ENCODE measurements around the gene CHRNA4. TPM values are rescaled to one million over a fixed set of nuclear protein-coding genes. Genes with fewer than 3 reads are reported as not detected.

Gene CHRNA4
- polyA plus RNA-seq, 1 donor from 2014 or later = not detected

DNA sequence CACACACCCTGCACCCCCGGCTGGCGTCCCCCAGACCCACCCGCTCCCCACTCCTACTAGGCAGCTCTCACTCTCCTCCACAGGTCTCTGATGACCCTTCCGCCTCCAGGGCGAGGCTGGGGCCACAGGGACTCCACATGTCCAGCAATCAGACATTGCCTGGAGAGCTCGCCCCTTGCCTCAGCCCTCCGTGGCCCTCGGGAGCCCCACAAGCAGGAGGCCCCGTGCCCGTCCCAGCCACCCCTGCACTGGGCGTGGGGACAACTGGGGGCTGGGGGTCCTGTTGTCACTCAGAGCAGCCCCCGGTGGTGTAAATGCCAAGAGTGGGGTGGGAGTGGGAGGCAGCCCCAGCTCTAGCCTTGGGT lies 66.6 kb downstream of the CHRNA4 start:
- Mint-ChIP-seq H3K9me3 (peaks cover 0 to 4% (median 0%) of the 10 kb centered on the region in 3 donors), H3K4me3 (peak overlapping the region in 1 of 4 donors; percentile 74), H3K36me3 (no peaks in the 10 kb centered on the region), H3K4me1 (peaks cover 0 to 3% (median 1%) of the 10 kb centered on the region in 3 donors), H3K27ac (no peak overlapping the region), H3K27me3 (peaks cover 6% of the 10 kb centered on the region)

DNA sequence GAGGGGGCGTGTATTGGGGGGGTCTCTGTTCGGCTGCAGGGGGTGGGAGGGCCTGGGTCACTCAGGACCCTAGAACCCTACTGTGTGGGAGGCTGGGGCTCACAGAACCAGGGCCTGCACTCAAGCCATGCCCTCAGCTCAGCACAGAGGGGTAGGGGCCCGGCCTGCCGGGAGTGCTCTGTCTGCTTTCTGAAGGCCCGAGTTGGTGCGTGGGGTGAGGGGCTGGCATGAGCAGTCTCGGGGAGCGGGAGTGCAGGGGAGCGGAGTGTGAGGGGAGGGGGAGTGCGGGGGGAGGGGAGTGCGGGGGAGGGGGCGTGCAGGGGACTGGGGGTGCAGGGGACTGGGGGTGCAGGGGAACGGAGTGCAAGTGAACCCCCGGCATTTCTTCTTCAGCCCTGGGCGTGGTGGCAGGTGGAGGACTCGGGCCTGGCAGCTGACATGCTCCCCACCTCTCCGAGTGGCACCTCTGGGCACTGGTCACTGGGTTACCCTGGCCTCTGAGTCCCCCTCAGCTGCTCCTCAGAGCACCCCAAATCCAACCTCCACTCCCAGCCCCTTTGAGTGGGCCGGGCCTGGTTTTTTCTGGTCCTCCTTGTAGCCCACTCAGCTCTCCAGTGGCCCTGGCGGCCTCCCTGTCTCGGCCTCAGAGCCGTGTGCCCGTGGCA lies 67.1 kb downstream of the CHRNA4 start:
- Mint-ChIP-seq H3K4me3 (peak overlapping the region in 1 of 4 donors; percentile 74), H3K4me1 (peaks cover 0 to 3% (median 1%) of the 10 kb centered on the region in 3 donors), H3K27me3 (peaks cover 6% of the 10 kb centered on the region), H3K9me3 (peaks cover 0 to 3% (median 0%) of the 10 kb centered on the region in 3 donors), H3K36me3 (no peaks in the 10 kb centered on the region), H3K27ac (no peak overlapping the region)

DNA sequence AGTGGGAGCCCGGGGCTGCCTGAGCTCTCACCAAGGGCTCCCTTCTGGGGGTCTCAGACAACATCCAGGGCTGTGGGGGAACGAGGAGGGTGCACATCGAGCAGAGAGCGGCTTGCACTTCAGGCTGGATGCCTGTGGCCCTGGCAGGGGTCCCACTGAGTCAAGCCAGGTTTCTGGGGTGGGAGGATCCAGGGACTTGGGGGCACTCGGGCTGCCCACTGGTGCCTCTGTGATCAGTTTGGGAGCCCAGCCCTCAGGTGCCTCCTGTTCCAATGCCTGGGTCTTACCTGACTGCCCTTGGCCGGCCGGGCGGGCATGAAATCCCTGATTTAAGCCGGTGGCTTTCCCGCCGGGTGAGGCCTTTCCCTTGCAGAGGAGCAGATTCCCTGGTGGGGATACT lies 67.7 kb downstream of the CHRNA4 start:
- H3K9me3 Mint-ChIP-seq = no peaks in the 10 kb centered on the region
- H3K36me3 Mint-ChIP-seq = no peaks in the 10 kb centered on the region

More for the DNA sequence above, 67.7 kb downstream of the CHRNA4 start:
- H3K27ac Mint-ChIP-seq = no peak overlapping the region
- H3K4me3 Mint-ChIP-seq = no peak overlapping the region
- H3K27me3 Mint-ChIP-seq = peaks cover 6% of the 10 kb centered on the region
- peaks cover 0 to 3% (median 1%) of the 10 kb centered on the region in 3 donors for H3K4me1 Mint-ChIP-seq

Other genes with a start within 250 kb of the CHRNA4 start
- gene YTHDF1, start 145.2 kb downstream of the CHRNA4 start, polyA plus RNA-seq = 17.4 TPM
- gene BIRC7, start 125.4 kb downstream of the CHRNA4 start, polyA plus RNA-seq = not detected
- gene NKAIN4, start 106.9 kb downstream of the CHRNA4 start, polyA plus RNA-seq = not detected
- gene ARFGAP1, start 88.5 kb downstream of the CHRNA4 start, polyA plus RNA-seq = 12.2 TPM
- not detected for gene COL20A1, start 68.2 kb downstream of the CHRNA4 start, polyA plus RNA-seq
- 0.29 TPM for gene KCNQ2, start 111.3 kb upstream of the CHRNA4 start, polyA plus RNA-seq
- gene EEF1A2, start 137.7 kb upstream of the CHRNA4 start, polyA plus RNA-seq = not detected
- gene PPDPF, start 159.4 kb upstream of the CHRNA4 start, polyA plus RNA-seq = 198 TPM
- gene PTK6, start 176.0 kb upstream of the CHRNA4 start, polyA plus RNA-seq = 1.3 TPM
- 0.43 TPM for gene SRMS, start 186.4 kb upstream of the CHRNA4 start, polyA plus RNA-seq
- gene FNDC11, start 192.8 kb upstream of the CHRNA4 start, polyA plus RNA-seq = 2.5 TPM
- 7.9 TPM for gene HELZ2, start 212.9 kb upstream of the CHRNA4 start, polyA plus RNA-seq